GM21717 (cell line): Measurements from ENCODE around the gene KCNQ1OT1.

Source experiments
- ATAC-seq: cut with Tn5 transposase; IDR thresholded peaks from one replicate; pipeline ENCODE4 v1.9.1; 2021; ENCODE audit warnings: mild to moderate bottlenecking, moderate library complexity; ENCODE audit not compliant: unreplicated experiment

Gene KCNQ1OT1

GRCh38 chr11:2561696-2562581 lies 137.9 kb downstream of the KCNQ1OT1 start:
- no peak for ATAC-seq

GRCh38 chr11:2559527-2560311 lies 140.1 kb downstream of the KCNQ1OT1 start:
- no peak for ATAC-seq

GRCh38 chr11:2558861-2559526 lies 140.8 kb downstream of the KCNQ1OT1 start:
- no peak for ATAC-seq

GRCh38 chr11:2558397-2558796 lies 141.4 kb downstream of the KCNQ1OT1 start:
- ATAC-seq, result no peak
